Measurements from ENCODE around the gene GLTPD2.

Gene GLTPD2

DNA sequence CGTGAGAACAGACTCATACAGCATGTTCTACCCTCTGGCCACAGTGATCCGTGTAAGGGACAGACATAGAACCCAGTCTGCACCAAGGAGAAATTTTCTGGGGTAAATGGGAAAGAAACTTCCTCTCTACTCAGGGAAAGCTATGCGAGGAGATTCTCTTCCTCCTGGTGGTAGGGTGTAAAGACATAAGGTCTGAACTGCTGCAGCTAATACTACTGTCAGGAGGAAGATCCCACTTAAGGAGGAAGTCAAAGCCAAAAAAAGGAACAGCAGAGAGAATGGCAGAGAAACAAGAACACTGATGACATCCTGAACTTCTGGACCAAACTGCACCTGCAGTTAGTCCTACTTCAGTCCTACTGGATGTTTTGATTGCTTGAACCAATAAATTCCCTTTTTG lies 24.2 kb upstream of the GLTPD2 start:
- H3K27ac ChIP-seq, result no peak overlapping the region
- H3K9me3 ChIP-seq (ENCODE audit: severe bottlenecking), result no peaks in the 10 kb centered on the region
- H3K27me3 ChIP-seq (ENCODE audit: insufficient read depth, low read depth, severe bottlenecking), result no peaks in the 10 kb centered on the region
- TF ChIP-seq, protein P1, sequence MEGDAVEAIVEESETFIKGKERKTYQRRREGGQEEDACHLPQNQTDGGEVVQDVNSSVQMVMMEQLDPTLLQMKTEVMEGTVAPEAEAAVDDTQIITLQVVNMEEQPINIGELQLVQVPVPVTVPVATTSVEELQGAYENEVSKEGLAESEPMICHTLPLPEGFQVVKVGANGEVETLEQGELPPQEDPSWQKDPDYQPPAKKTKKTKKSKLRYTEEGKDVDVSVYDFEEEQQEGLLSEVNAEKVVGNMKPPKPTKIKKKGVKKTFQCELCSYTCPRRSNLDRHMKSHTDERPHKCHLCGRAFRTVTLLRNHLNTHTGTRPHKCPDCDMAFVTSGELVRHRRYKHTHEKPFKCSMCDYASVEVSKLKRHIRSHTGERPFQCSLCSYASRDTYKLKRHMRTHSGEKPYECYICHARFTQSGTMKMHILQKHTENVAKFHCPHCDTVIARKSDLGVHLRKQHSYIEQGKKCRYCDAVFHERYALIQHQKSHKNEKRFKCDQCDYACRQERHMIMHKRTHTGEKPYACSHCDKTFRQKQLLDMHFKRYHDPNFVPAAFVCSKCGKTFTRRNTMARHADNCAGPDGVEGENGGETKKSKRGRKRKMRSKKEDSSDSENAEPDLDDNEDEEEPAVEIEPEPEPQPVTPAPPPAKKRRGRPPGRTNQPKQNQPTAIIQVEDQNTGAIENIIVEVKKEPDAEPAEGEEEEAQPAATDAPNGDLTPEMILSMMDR (IDR thresholded peaks at IDR 0.05; ENCODE audit: low read depth, low read length), result no peak
- no peak for DNase-seq
- no peaks in the 10 kb centered on the region for H3K36me3 ChIP-seq
- H3K4me3 ChIP-seq (ENCODE audit: low read depth, low read length), result no peak overlapping the region

DNA sequence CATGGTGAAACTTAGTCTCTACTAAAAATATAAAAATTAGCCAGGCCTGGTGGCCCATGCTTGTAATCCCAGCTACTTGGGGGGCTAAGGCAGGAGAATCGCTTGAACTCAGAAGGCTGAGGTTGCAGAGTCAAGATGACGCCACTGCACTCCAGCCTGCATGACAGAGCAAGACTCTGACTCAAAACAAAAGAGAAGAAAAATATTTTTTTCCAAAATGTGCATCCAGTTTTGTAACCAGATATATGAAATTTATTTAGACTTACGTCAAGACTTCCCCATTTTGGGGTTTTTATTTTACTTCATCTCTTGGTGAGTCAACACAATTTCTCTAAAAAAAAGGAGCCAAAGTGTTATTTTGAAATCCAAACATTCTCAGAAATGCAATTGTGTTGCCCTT lies 22.6 kb upstream of the GLTPD2 start:
- H3K27ac ChIP-seq, result no peak overlapping the region
- H3K9me3 ChIP-seq (ENCODE audit: severe bottlenecking), result no peaks in the 10 kb centered on the region
- no peak overlapping the region for H3K4me3 ChIP-seq (ENCODE audit: low read depth, low read length)
- H3K36me3 ChIP-seq, result no peaks in the 10 kb centered on the region
- TF ChIP-seq, protein P1 (IDR thresholded peaks at IDR 0.05; ENCODE audit: low read depth, low read length), result no peak
- no peaks in the 10 kb centered on the region for H3K27me3 ChIP-seq (ENCODE audit: insufficient read depth, low read depth, severe bottlenecking)
- DNase-seq, result no peak

DNA sequence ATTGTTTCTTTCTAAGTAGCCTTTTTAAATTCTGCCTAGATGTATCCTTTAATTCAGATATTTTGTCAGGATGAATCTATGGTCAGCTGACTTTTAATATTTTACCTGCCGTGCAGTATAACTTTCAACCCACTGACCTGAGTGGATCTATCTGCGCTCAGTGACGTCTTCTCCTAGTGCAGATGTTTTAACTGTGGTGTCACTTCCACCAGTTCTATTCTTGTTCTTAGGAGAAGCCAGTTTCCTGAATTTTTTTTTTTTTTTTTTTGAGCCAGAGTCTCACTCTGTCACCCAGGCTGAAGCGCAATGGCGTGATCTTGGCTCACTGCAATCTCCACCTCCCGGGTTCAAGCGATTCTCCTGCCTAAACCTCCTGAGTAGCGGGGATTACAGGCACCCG lies 22.0 kb upstream of the GLTPD2 start:
- Histone ChIP-seq H3K27ac (no peak overlapping the region), H3K4me3 (ENCODE audit: low read depth, low read length) (no peak overlapping the region), H3K27me3 (ENCODE audit: insufficient read depth, low read depth, severe bottlenecking) (no peaks in the 10 kb centered on the region), H3K9me3 (ENCODE audit: severe bottlenecking) (no peaks in the 10 kb centered on the region), H3K36me3 (no peaks in the 10 kb centered on the region)
- TF ChIP-seq, protein P1 (IDR thresholded peaks at IDR 0.05; ENCODE audit: low read depth, low read length), result no peak
- DNase-seq, result no peak

DNA sequence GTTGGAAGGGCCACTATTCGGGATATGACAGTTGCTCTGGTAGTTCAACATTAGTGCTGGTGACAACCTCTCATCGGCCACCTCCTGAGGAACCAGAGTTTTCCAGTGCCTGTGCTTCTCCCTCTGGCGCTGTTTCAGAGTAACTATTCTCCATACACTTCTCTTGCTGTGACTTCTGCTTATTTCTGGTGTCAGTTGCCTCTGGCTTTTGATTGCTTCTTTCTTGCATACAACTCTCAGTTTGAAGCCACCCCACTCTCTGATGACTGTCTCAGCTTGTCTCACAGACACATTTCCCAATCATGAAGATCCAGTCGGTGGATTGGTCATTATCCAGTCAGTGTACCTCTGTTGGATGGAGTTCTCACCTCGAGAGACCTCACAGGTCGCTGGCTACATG lies 20.5 kb upstream of the GLTPD2 start:
- Histone ChIP-seq H3K4me3 (ENCODE audit: low read depth, low read length) (no peak overlapping the region), H3K27me3 (ENCODE audit: insufficient read depth, low read depth, severe bottlenecking) (no peaks in the 10 kb centered on the region), H3K36me3 (no peaks in the 10 kb centered on the region), H3K9me3 (ENCODE audit: severe bottlenecking) (no peaks in the 10 kb centered on the region), H3K27ac (no peak overlapping the region)
- no peak for DNase-seq
- TF ChIP-seq, protein P1 (IDR thresholded peaks at IDR 0.05; ENCODE audit: low read depth, low read length), result no peak

DNA sequence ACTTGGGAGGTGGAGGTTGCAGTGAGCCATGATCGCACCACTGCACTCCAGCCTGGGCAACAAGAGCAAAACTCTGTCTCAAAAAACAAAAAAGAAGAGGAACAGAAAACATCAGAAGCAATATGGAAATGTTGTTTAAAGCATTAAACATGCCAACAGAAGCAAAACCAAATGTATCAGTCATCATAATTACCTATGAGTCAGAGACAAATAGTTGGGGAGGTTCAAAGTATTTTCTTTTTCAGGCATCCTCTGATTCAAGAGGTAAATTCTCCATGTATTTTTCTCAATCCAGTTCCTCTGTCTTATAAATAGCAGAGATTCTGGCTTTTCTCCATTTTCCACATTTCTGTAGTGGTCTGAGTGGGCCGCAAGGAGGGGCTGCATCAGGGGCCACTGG lies 19.1 kb upstream of the GLTPD2 start:
- Histone ChIP-seq H3K36me3 (no peaks in the 10 kb centered on the region), H3K27ac (no peak overlapping the region), H3K27me3 (ENCODE audit: insufficient read depth, low read depth, severe bottlenecking) (no peaks in the 10 kb centered on the region), H3K4me3 (ENCODE audit: low read depth, low read length) (no peak overlapping the region), H3K9me3 (ENCODE audit: severe bottlenecking) (no peaks in the 10 kb centered on the region)
- TF ChIP-seq, protein P1 (IDR thresholded peaks at IDR 0.05; ENCODE audit: low read depth, low read length), result no peak
- DNase-seq, result no peak

DNA sequence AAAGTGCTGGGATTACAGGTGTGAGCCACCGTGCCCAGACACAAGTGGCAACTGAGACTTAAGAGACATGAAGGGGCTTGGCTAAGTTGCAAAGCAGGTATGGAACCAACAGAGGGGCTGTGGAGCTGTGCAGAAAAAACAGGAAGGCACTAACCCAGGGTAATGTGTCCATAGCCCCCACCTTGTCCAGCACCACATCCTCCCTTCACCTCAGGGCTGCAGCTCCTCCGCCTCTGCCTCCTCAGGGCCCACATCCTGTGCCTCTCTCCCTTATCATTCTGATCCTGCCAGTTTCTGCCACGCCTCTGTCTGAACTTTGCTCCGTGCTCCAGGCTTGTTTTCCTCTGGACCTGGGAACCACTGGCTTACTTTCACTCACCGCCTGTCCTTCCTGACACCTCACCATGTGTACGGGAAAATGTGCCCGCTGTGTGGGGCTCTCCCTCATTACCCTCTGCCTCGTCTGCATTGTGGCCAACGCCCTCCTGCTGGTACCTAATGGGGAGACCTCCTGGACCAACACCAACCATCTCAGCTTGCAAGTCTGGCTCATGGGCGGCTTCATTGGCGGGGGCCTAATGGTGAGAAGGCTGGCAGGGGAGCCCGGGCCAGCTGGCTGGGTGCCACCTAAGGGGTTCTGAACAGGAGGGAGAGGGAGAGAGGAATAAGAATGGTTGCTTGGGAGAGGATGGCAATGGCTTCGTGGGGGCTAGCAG lies 17.1 kb upstream of the GLTPD2 start, which contains the start of gene TM4SF5:
TSS of gene TM4SF5 (plus strand) at position 368 of the 716 bp plus-strand sequence. CDS start at position 405, 37 bp downstream.
- H3K36me3 ChIP-seq, result no peaks in the 10 kb centered on the region

More for the DNA sequence above, 17.1 kb upstream of the GLTPD2 start, which contains the start of gene TM4SF5:
- Histone ChIP-seq H3K4me3 (ENCODE audit: low read depth, low read length) (no peak within 1 kb of the TSS), H3K27ac (no peak within 1 kb of the TSS), H3K9me3 (ENCODE audit: severe bottlenecking) (no peaks in the 10 kb centered on the region), H3K27me3 (ENCODE audit: insufficient read depth, low read depth, severe bottlenecking) (no peaks in the 10 kb centered on the region)
- TF ChIP-seq, protein P1 (IDR thresholded peaks at IDR 0.05; ENCODE audit: low read depth, low read length), result no peak
- no peak for DNase-seq

Measured in WERI-Rb-1 (cell line).